HG03439 (cell line): Measurements from ENCODE around the gene RGS17.
"Not testable (repeated sequence)": the region's sequence is repeated elsewhere in the genome, so short reads cannot be mapped to it uniquely, and the experiment has no call there.

ENCODE experiments used
- ATAC-seq: cut with Tn5 transposase; IDR thresholded peaks from one replicate; pipeline ENCODE4 v1.9.1; 2021; ENCODE audit warnings: mild to moderate bottlenecking, moderate library complexity; ENCODE audit not compliant: unreplicated experiment

The RGS17 gene

GRCh38 chr6:153131037-153131981 is at the start of gene RGS17:
RGS17 (minus strand) TSS chr6:153131282; CDS start chr6:153044018, 87,264 bp downstream.
- no peak for ATAC-seq

GRCh38 chr6:153172815-153173214 is 41.7 kb upstream of the RGS17 start:
- no peak for ATAC-seq

- ATAC-seq: no peak
Observed at GRCh38 chr6:153170511-153170910, 39.4 kb upstream of the RGS17 start.

GRCh38 chr6:153167907-153168306 is 36.8 kb upstream of the RGS17 start:
- ATAC-seq: no peak

GRCh38 chr6:153167061-153167891 is 36.2 kb upstream of the RGS17 start:
- ATAC-seq: no peak

- no peak for ATAC-seq
Observed at GRCh38 chr6:153162646-153163045, 31.6 kb upstream of the RGS17 start.

- no peak for ATAC-seq
Observed at GRCh38 chr6:153162172-153162571, 31.1 kb upstream of the RGS17 start.

- no peak for ATAC-seq
Observed at GRCh38 chr6:153160221-153160620, 29.1 kb upstream of the RGS17 start.

- no peak for ATAC-seq
Observed at GRCh38 chr6:153150752-153151440, 19.8 kb upstream of the RGS17 start.

- no peak for ATAC-seq
Observed at GRCh38 chr6:153150371-153150751, 19.3 kb upstream of the RGS17 start.

GRCh38 chr6:153149891-153150290 is 18.8 kb upstream of the RGS17 start:
- no peak for ATAC-seq

- no peak for ATAC-seq
Observed at GRCh38 chr6:153146413-153146812, 15.3 kb upstream of the RGS17 start.

GRCh38 chr6:153145591-153145990 is 14.5 kb upstream of the RGS17 start:
- no peak for ATAC-seq

GRCh38 chr6:153143200-153143599 is 12.1 kb upstream of the RGS17 start:
- no peak for ATAC-seq

GRCh38 chr6:153140299-153140698 is 9.2 kb upstream of the RGS17 start:
- no peak for ATAC-seq

GRCh38 chr6:153138930-153139329 is 7.8 kb upstream of the RGS17 start:
- ATAC-seq: no peak

GRCh38 chr6:153135681-153136080 is 4.6 kb upstream of the RGS17 start:
- no peak for ATAC-seq

- ATAC-seq: not testable (repeated sequence)
Observed at GRCh38 chr6:153133667-153134066, 2.6 kb upstream of the RGS17 start.

GRCh38 chr6:153130515-153131036 is 506 bp downstream of the RGS17 start:
- no peak for ATAC-seq

- ATAC-seq: no peak
Observed at GRCh38 chr6:153129873-153130514, 1.1 kb downstream of the RGS17 start.
